Transverse colon (tissue), 4 donors: ENCODE data around the gene S100A2. TPM values are rescaled to one million over a fixed set of nuclear protein-coding genes. Genes with fewer than 3 reads are reported as not detected.
"Not testable (repeated sequence)": the region's sequence is repeated elsewhere in the genome, so short reads cannot be mapped to it uniquely, and the experiment has no call there.

ENCODE experiments used
- DNase-seq: peaks from one replicate; pipeline ENCODE4 v3.0.0-alpha.2; 2019
- H3K27ac ChIP-seq, 4 donors: fragments of 200-600 bp; sonication (generic); 2 replicates each; pipeline ENCODE4 v1.5.1; 2016 to 2018; ENCODE audit warnings: inconsistent platforms in 4 of 4
- H3K27me3 ChIP-seq: fragments of 200-600 bp; sonication (generic); 2 replicates; pipeline ENCODE4 v1.5.1; 2017; ENCODE audit warnings: inconsistent platforms
- H3K36me3 ChIP-seq, 4 donors: fragments of 200-600 bp; sonication (generic); 2 replicates each; pipeline ENCODE4 v1.5.1; 2017 to 2019; ENCODE audit warnings: inconsistent platforms in 4 of 4
- H3K4me1 ChIP-seq, 4 donors: fragments of 200-600 bp; sonication (generic); 2 replicates each; pipeline ENCODE4 v1.5.1; 2017 to 2020; ENCODE audit warnings: inconsistent platforms in 4 of 4
- H3K4me3 ChIP-seq, 4 donors: fragments of 200-600 bp; sonication (generic); 1 replicate in 1 of 4; 2 replicates in 3 of 4; pipeline versions ENCODE4 v1.5.1 to v1.6.1; 2017 to 2019; ENCODE audit warnings: inconsistent platforms in 4 of 4
- H3K9me3 ChIP-seq, 2 donors: fragments of 200-600 bp; sonication (generic); 2 replicates each; pipeline ENCODE4 v1.5.1; 2017 to 2019; ENCODE audit warnings: inconsistent platforms in 2 of 2
- EP300 ChIP-seq: sonication (generic); formaldehyde crosslinking; IDR thresholded peaks from one replicate; pipeline ENCODE4 v1.6.1; 2017; ENCODE audit warnings: antibody characterized with exemption, low read depth
- POLR2A ChIP-seq: fragments of 450-650 bp; IDR thresholded peaks from one replicate; pipeline ENCODE4 v1.6.1; 2016; ENCODE audit warnings: antibody characterized with exemption, mild to moderate bottlenecking, moderate library complexity
- POLR2AphosphoS5 ChIP-seq, 3 donors: sonication (generic); formaldehyde crosslinking; IDR thresholded peaks; one replicate each; pipeline ENCODE4 v1.6.1; 2016; ENCODE audit warnings: antibody characterized with exemption in 3 of 3
- WGBS, 2 donors: methylation state at CpG; one replicate each; pipeline ENCODE4 v1.1.5; 2018; ENCODE audit warnings: low coverage in 1 of 2; 5-methylcytosine and 5-hydroxymethylcytosine counted together
- in situ Hi-C, 4 donors: fragments of 200-750 bp; cut with MboI; loops; one replicate each; pipeline versions ENCODE4 v1.15.0 to v1.15.1; 2017; ENCODE audit warnings: low sequenced_read_pairs in 3 of 4, low pct_ligation_motif_present in 1 of 4, low pct_unique_long_range_greater_than_20kb in 1 of 4
- intact Hi-C: fragments of 100-400 bp; cut with DNase I; formaldehyde crosslinking; loops from one replicate; pipeline ENCODE4 v1.15.1; 2023; ENCODE audit warnings: low total_unique reads
- total RNA-seq, 4 donors: library from RNA; depleted of rRNA; stranded (reverse); fragments of >200 nt; gene quantifications; one replicate each; pipeline ENCODE4 v1.1.0, GENCODE V29; 2016
- TF ChIP-seq, protein P1 (sequence below), 5 experiments: fragments of 200-600 bp in 3 of 5; fragments of 450-650 bp in 2 of 5; sonication (generic) in 3 of 5; IDR thresholded peaks; 1 replicate in 2 of 5; 2 replicates in 3 of 5; pipeline ENCODE4 v1.5.1; 2016 to 2017; ENCODE audit warnings: antibody characterized with exemption in 5 of 5, inconsistent platforms in 3 of 5, mild to moderate bottlenecking in 2 of 5, moderate library complexity in 1 of 5

The S100A2 gene
- total RNA-seq, 4 donors from 2014 or later: 2.2 TPM; not detected in 3

- Histone ChIP-seq H3K4me1 (peaks cover 0 to 13% (median 8%) of the 10 kb centered on the region in 4 donors), H3K9me3 (no peaks in the 10 kb centered on the region), H3K27ac (no peak overlapping the region), H3K4me3 (no peak overlapping the region), H3K36me3 (no peaks in the 10 kb centered on the region), H3K27me3 (no peaks in the 10 kb centered on the region)
- no peak for DNase-seq
- WGBS, 2 donors: 87 to 90% methylated on average over 2 to 3 of the region's 3 CpGs
- in situ Hi-C loops: loop anchor here in 2 of 4 donors (10.0 to 25.0 kb wide), 2 partner anchors 86 to 217 kb away; partner anchors contain the start of gene S100A9 (in 1 of the 2)
- TF ChIP-seq EP300 (no peak), POLR2A (no peak), POLR2AphosphoS5 (IDR thresholded peaks at IDR 0.05) (no peak)
- TF ChIP-seq, protein P1, sequence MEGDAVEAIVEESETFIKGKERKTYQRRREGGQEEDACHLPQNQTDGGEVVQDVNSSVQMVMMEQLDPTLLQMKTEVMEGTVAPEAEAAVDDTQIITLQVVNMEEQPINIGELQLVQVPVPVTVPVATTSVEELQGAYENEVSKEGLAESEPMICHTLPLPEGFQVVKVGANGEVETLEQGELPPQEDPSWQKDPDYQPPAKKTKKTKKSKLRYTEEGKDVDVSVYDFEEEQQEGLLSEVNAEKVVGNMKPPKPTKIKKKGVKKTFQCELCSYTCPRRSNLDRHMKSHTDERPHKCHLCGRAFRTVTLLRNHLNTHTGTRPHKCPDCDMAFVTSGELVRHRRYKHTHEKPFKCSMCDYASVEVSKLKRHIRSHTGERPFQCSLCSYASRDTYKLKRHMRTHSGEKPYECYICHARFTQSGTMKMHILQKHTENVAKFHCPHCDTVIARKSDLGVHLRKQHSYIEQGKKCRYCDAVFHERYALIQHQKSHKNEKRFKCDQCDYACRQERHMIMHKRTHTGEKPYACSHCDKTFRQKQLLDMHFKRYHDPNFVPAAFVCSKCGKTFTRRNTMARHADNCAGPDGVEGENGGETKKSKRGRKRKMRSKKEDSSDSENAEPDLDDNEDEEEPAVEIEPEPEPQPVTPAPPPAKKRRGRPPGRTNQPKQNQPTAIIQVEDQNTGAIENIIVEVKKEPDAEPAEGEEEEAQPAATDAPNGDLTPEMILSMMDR (IDR thresholded peaks at IDR 0.05): no peak
- intact Hi-C loops: loop anchor here (5.0 kb wide), 1 partner anchor 33 kb away; the partner anchor contains the start of gene S100A16
Measured at GRCh38 chr1:153578936-153579335, 13.3 kb upstream of the S100A2 start.

GRCh38 chr1:153578490-153578889 is 12.8 kb upstream of the S100A2 start:
- Histone ChIP-seq H3K9me3 (no peaks in the 10 kb centered on the region), H3K36me3 (no peaks in the 10 kb centered on the region), H3K4me1 (peaks cover 0 to 15% (median 8%) of the 10 kb centered on the region in 4 donors), H3K4me3 (no peak overlapping the region), H3K27ac (no peak overlapping the region), H3K27me3 (no peaks in the 10 kb centered on the region)
- TF ChIP-seq, protein P1 (IDR thresholded peaks at IDR 0.05): no peak
- TF ChIP-seq EP300: no peak
- no peak for TF ChIP-seq POLR2A
- TF ChIP-seq POLR2AphosphoS5 (IDR thresholded peaks at IDR 0.05): no peak
- no peak for DNase-seq
- intact Hi-C loops (loop anchor here (5.0 kb wide), 1 partner anchor 34 kb away; the partner anchor contains the start of gene S100A16), in situ Hi-C loops (loop anchor here in 2 of 4 donors (10.0 to 25.0 kb wide), 2 partner anchors 86 to 216 kb away; partner anchors contain the start of gene S100A9 (in 1 of the 2))

DNA sequence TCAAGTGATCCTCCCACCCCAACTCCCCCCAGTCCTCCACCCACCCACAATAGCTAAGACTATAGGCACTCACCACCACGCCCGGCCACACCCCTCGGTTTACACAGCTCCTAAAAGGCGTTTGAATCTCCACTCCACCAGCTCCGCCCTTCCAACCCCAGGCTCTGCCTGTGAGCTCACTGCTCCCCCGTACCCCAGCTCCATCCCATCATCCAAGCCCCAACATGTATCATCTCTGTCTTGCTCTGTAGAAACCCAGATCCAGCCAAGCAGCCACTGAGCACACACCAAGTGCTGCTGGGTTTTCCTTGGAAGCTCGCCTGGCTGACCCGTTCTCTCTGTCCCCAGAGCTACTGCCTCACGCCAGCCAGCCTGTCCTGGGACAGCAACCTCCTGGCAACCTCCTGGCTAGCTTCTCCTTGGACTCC is 12.0 kb upstream of the S100A2 start:
- no peak overlapping the region for H3K4me3 ChIP-seq
- H3K27me3 ChIP-seq: no peaks in the 10 kb centered on the region
- 42 to 48% methylated on average over 3 to 9 of the region's 9 CpGs for WGBS, 2 donors
- in situ Hi-C loops (loop anchor here in 2 of 4 donors (10.0 to 25.0 kb wide), 2 partner anchors 87 to 215 kb away; partner anchors contain the start of gene S100A9 (in 1 of the 2)), intact Hi-C loops (loop anchor here (5.0 kb wide), 1 partner anchor 35 kb away; the partner anchor contains the start of gene S100A16)
- H3K4me1 ChIP-seq: peaks cover 5 to 24% (median 9%) of the 10 kb centered on the region in 4 donors
- H3K36me3 ChIP-seq: no peaks in the 10 kb centered on the region
- TF ChIP-seq POLR2A (no peak), EP300 (no peak), POLR2AphosphoS5 (IDR thresholded peaks at IDR 0.05) (no peak)
- TF ChIP-seq, protein P1 (IDR thresholded peaks at IDR 0.05): no peak
- H3K9me3 ChIP-seq: no peaks in the 10 kb centered on the region
- peak; percentile 63 for DNase-seq
- H3K27ac ChIP-seq: no peak overlapping the region

- H3K4me1 ChIP-seq: peaks cover 8 to 29% (median 11%) of the 10 kb centered on the region in 4 donors
- WGBS, 2 donors: 51% methylated on average over 4 of the region's 4 CpGs; no CpG with 5 or more reads in 1 of the 2 donors
- H3K4me3 ChIP-seq: no peak overlapping the region
- intact Hi-C loops: loop anchor here (5.0 kb wide), 1 partner anchor 35 kb away; the partner anchor contains the start of gene S100A16
- in situ Hi-C loops: loop anchor here in 2 of 4 donors (10.0 to 25.0 kb wide), 2 partner anchors 88 to 215 kb away; partner anchors contain the start of gene S100A9 (in 1 of the 2)
- H3K27ac ChIP-seq: no peak overlapping the region
- H3K36me3 ChIP-seq: no peaks in the 10 kb centered on the region
- TF ChIP-seq POLR2AphosphoS5 (IDR thresholded peaks at IDR 0.05) (no peak), POLR2A (no peak), EP300 (no peak)
- TF ChIP-seq, protein P1 (IDR thresholded peaks at IDR 0.05): no peak
- no peaks in the 10 kb centered on the region for H3K9me3 ChIP-seq
- DNase-seq: no peak
- no peaks in the 10 kb centered on the region for H3K27me3 ChIP-seq
Measured at GRCh38 chr1:153577138-153577537, 11.5 kb upstream of the S100A2 start.

DNA sequence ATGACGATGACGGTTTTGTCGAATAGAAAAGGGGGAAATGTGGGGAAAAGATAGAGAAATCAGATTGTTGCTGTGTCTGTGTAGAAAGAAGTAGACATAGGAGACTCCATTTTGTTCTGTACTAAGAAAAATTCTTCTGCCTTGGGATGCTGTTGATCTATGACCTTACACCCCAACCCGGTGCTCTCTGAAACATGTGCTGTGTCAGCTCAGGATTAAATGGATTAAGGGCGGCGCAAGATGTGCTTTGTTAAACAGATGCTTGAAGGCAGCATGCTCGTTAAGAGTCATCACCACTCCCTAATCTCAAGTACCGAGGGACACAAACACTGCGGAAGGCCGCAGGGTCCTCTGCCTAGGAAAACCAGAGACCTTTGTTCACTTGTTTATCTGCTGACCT is 9.9 kb upstream of the S100A2 start:
- DNase-seq, H3K4me3 ChIP-seq, H3K9me3 ChIP-seq, H3K27me3 ChIP-seq, H3K27ac ChIP-seq, H3K36me3 ChIP-seq: not testable (repeated sequence)
- intact Hi-C loops: loop anchor here (5.0 kb wide), 1 partner anchor 37 kb away; the partner anchor contains the start of gene S100A16
- in situ Hi-C loops: loop anchor here in 2 of 4 donors (10.0 to 25.0 kb wide), 2 partner anchors 89 to 213 kb away; partner anchors contain the start of gene S100A9 (in 1 of the 2)
- H3K4me1 ChIP-seq: peaks cover 8 to 30% (median 11%) of the 10 kb centered on the region in 4 donors
- 87% methylated on average over 10 of the region's 10 CpGs; no CpG with 5 or more reads in 1 of the 2 donors for WGBS, 2 donors

DNA sequence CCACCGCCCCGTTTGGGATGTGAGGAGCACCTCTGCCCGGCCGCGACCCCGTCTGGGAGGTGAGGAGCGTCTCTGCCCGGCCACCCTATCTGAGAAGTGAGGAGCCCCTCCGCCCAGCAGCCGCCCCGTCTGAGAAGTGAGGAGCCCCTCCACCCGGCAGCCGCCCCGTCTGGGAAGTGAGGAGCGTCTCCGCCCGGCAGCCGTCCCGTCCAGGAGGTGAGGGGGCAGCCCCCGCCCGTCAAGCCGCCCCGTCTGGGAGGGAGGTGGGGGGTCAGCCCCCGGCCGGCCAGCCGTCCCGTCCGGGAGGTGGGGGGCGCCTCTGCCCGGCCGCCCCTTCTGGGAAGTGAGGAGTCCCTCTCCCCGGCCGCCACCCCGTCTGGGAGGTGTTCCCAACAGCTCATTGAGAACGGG is 9.4 kb upstream of the S100A2 start:
- H3K4me1 ChIP-seq: peaks cover 8 to 30% (median 11%) of the 10 kb centered on the region in 4 donors
- H3K36me3 ChIP-seq, H3K9me3 ChIP-seq, DNase-seq, H3K4me3 ChIP-seq, H3K27ac ChIP-seq, H3K27me3 ChIP-seq: not testable (repeated sequence)
- in situ Hi-C loops (loop anchor here in 2 of 4 donors (10.0 to 25.0 kb wide), 2 partner anchors 90 to 213 kb away; partner anchors contain the start of gene S100A9 (in 1 of the 2)), intact Hi-C loops (loop anchor here (5.0 kb wide), 1 partner anchor 37 kb away; the partner anchor contains the start of gene S100A16)
- WGBS, 2 donors: 97% methylated on average over 14 of the region's 35 CpGs; no CpG with 5 or more reads in 1 of the 2 donors
